NCI-H510A (cell line): ENCODE measurements around the gene WDR89.
"Not testable (repeated sequence)": the region's sequence is repeated elsewhere in the genome, so short reads cannot be mapped to it uniquely, and the experiment has no call there.

Experiments used
- DNase-seq: peaks from one replicate; lab custom pipeline; 2025; lab: John Stamatoyannopoulos, UW

Gene WDR89

DNA sequence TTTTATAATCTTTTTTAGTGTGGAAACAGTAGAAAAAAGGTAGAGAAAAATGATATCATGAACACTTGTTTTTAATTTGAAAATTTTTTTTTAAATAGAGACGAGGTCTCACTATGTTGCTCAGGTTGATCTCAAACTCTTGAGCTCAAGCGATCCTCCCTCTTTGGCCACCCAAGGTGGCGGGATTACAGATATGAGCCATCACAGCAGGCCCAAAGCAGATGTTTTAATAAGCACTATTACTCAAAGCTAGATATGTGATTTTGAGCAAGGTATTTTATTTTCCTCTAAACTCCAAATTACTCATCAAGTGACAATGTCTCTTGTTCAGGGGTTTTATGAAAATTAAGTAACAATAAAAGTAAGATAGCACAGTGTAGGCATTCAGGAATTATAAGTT, 10.7 kb upstream of the WDR89 start:
- no peak for DNase-seq

DNA sequence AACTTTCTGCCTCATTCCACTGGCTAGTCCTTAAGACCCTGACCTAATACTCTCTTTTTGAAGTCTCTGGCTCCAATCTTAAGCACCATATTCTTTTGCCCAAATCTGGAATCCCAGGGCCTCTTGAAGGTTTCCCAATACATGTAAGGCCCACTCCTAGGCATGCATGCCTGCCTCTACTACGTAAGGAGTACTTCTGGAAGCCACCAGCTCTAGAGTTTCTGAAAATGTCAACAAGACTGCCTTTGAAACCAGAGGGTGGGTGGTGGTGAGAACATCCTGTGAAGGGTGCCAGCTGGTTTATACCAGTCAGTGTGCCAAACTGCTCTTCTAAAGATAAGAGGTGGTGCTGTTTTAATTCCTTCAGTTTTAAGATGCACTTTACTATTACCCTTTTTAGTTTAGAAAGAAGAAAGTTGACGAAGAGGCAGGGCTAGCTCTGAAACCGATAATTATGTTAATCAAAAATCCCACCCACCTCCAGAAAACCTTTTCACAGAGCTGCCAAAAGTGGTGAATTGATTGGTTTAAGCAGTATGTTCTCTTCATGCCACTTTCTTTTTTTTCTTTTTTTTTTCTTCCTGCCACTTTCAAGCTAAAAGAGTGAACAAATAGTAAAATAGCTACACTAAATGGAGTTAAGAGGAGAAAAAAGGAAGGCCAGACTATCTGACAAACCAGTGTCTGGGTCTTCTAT, 8.7 kb upstream of the WDR89 start:
- peak; percentile 21 for DNase-seq

DNA sequence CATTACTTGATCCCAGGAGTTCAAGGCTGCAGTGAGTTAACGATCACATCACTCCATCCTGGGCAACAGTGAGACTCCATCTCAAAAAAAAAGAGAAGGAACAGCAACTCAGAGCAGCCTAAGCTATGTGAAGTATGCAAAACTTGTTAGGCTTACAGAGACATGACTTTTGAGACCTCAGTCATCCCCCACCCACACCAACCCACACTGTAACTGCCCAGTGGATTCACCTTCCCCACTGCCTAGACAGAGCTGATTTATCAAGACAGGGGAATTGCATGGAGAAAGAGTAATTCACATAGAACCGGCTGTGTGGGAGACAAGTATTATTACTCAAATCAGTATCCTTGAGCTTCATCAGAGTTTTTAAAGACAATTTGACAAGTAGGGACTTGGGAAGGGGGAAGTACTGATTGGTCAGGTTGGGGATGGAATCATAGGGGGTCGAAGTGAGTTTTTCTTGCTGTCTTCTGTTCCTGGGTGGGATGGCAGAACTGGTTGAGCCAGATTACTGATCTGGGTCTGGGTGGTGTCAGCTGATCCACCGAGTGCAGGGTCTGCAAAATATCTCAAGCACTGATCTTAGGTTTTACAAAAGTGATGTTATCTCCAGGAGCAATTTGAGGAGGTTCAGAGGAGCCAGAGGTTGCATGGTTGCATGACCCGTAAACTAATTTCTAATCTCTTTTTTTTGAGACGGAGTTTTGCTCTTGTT, 6.2 kb upstream of the WDR89 start:
- DNase-seq: no peak

DNA sequence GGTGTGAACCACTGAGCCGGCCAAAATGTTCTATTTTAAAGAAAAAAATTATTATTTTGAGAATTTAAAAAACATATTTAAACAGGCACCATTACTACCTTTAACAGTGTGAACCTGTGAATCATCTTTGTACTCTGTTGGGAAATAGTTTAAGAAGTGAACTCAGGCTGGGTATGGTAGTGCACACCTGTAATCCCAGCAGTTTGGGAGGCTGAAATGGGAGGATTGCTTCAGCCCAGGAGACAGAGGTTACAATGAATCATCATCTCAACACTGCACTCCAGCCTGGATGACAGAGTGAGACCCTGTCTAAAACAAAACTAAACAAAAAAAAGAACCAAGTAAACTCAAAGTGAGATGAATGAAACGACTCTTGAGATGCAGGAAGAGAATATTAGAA, 3.1 kb upstream of the WDR89 start:
- DNase-seq: no peak

DNA sequence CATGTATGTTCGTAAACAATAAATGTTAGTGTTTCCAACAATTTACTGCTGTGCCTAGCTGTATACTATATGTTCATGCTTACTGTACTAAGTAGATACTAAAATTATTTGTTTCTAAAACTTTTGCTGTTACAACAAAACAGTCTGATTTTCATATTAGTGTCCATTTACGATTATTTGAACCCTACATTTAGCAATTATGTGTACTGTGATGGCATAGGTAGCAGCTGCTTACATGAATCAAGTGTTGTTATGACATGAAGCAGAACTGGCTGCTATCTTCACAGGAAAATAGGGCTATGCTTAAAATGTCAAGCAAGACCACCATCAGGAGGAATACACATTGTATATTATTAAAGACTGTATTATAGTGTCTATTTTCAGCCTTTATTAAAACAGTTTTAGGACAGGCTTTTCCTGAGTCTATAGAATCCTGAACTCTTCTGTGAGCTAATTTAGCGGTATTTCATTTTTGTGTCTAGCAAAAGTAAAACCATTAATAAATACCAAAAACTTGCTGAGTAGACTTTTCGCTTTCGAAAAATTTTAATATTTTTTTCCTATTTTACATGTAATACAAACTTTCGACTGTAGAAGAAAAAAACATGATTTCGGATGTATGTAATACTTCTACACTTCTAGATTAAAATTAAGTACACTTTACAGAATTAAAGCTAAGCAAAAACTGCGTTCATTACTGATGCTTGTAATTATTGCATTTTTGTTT, 1.1 kb upstream of the WDR89 start:
- no peak for DNase-seq

DNA sequence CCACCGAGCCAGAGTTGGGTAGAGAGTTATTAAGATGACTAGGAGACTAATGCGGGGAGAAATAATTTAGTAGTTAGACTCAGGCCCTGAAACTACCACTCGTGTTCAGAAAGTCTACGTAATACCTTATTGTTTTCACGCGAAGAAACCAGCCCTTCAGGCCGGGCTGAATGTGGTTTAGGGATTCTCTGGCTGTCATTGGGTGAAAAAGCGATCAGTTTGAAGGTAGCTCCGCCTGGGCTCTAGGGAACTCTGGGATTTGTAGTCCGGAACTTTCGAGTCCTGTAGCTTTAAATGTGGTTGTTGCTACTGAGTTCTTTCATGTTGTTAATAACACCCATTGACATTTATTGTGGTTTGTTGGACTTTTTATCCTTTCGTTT, 549 bp upstream of the WDR89 start:
- DNase-seq: peak; percentile 76

DNA sequence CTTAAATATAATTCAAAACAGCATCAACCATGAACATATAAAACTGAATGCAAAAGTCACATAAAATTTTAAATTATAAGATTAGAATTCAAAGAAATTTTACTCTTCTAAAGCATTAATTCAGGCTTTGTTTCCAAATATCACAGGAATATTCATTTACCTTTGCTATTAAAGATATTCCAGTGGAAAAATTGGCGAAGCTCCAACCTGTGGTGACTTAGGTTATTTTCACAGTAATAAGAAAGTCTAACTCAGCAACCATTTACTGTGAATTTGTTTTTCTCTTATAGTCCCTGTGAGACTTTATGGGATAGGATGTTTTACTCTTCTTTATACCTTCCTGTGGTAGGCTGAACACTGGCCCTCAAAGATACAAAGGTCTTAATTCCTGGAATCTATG, 3.2 kb downstream of the WDR89 start:
- no peak for DNase-seq

DNA sequence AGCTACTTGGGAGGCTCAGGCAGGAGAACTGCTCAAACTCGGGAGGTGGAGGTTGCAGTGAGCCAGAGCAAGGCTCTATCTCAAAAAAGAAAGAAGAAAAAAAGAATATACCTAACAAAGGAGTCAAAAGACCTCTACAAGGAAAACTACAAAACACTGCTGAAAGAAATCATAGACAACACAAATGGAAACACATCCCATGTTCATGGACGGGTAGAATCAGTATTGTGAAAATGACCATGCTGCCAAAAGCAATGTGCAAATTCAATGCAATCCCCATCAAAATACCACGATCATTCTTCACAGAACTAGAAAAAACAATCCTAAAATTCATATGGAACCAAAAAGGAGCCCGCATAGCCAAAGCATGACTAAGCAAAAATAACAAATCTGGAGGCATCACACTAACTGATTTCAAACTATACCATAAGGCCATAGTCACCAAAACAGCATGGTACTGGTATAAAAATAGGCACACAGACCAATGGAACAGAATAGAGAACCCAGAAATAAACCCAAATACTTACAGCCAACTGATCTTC, 5.5 kb downstream of the WDR89 start:
- not testable (repeated sequence) for DNase-seq

DNA sequence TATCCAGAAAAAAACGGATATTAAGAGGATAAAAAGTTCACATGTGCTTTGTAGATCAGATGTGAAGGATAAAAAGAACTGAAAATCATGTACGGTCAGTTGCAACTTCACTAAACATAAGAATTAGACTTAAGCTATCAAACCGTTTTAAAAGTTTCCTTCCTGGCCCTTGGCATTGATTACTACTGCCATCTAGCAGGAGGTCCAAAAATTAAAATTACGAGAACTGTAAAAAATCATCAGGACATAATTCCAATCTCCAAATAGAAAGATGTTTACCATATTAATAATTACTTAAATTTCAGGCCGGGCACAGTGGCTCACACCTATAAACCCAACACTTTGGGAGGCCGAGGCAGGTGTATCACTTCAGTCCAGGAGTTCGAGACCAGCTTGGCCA, 7.9 kb downstream of the WDR89 start:
- DNase-seq: no peak

DNA sequence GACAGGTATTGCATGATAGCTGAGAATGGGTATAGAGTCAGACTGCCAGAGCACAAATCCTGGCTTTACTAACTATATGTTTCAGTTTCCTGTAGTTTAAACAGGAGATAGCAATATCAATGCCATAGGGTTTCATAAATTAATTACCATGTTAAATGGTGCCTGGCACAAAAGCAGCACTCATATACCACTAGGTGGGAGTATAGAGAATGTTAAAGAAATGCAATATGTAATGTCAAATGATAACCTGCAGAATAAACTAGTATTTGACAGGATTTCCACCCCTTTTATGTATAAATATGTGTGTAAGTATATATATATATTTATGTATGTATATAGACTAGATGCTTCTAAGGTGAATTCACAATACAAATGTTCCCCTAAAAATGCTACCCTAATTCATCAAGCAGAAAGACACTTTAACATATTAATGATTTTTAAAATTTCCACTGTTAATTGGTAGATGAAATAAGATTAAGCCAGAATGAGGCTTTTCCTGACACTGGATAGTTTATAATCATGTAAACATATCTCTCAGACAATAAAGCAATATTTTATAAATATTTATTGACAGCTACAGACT, 8.6 kb downstream of the WDR89 start:
- no peak for DNase-seq

DNA sequence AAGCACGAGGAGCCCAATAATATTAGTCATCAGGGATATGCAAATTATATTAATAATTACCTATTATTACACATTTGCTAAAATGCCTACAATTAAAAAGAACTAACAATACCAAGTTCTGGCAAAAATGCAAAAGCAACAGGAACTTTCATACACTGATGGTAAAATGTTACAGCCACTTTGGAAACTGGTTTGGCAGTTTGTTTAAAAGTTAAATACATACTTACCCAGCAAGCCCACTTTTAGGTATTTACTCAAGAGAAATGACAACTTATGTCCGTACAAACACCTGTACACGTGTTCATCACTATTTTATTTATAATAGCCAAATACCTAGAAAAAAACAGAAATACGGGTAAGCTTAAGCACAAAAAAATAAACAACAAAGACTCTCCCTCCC, 17.0 kb downstream of the WDR89 start:
- DNase-seq: no peak

DNA sequence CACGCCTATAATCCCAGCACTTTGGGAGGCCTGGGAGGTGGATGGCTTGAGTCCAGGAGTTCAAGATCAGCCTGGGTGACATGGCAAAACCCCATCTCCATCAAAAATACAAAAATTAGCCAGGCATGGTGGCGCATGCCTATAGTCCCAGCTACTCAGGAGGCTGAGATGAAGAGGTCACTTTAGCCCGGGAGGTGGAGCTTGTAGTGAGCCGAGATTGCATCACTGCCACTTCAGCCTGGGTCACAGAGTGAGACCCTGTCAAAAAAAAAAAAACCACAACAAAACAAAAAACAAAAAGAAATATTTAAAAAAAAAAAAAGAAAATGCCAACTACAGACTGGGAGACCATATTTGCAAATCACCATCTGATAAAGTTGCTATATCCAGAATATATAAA, 17.5 kb downstream of the WDR89 start:
- DNase-seq: no peak

DNA sequence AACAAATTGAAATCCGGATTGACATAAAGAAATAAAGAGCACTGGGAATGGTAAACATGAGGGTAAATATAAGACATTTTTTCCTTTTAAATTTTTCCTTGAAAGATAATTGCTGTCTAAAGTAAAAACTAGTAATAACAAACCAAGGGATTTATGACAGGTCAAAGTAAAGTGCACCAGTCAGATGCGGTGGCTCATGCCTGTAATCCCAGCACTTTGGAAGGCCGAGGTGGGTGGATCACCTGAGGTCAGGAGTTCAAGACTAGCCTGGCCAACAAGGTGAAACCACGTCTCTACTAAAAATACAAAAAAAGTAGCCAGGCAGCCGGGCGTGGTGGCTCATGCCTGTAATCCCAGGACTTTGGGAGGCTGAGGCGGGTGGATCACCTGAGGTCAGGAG, 19.7 kb downstream of the WDR89 start:
- not testable (repeated sequence) for DNase-seq

DNA sequence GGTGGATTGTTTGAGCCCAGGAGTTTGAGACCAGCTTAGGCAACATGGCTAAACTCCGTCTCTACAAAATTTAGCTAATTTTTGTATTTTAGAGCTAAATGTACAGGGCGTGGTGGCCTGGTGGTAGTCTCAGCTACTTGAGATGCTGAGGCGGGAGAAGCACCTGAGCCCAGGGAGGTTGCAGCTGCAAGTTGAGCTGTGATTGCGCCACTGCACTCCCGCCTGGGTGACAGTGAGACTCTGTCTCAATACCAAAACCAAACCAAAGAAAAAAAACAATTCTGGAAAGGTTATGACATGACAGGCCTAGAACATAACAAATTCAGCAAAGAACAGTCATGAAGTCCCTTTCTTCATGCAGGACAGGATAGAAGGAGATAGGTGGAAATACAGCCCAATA, 25.7 kb downstream of the WDR89 start:
- no peak for DNase-seq

DNA sequence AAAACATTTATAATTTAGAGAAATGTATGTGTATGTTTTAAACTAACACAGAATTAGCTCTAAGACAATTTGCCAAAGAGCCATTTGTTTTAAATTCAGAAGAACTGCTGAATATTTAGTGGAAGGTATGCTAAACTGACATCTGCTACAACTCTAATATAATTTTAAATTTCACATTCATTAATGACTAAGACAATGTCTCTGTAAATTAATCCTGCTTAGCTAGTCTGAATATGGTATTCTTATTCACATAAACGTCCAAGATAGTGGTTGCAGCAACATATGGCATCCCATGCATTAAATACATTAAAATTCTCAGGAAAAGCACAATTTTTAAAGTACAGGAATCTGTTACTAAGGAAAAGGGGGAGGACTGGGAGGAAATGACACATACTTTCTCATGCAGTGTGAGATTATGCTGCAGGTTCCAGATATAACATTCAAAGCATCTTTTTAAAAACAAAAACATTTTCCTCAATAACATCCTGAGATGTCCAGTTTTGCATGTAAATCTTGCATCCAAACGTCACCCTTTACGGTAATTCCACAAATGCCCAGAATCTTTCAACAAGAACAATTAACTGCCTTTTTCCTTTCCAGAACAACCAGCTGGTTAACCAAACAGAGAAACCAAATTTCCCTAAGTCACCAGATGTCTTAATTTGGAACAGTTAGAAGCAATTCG, 26.9 kb downstream of the WDR89 start:
- DNase-seq: no peak

DNA sequence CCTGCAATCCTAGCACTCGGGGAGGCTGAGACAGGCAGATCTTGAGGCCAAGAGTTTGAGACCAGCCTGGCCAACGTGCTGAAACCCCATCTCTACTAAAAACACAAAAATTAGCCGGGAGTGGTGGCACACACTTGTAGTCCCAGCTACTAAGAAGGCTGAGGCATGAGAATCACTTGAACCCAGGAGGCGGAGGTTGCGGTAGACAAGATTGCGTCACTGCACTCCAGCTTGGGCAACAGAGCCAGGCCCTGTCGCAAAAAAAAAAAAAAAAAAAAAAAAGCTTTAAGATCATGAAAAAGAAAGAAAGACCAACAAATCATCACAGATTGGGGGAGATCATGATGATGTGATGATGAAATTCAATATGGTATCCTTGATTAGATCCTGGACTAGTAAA, 30.6 kb downstream of the WDR89 start:
- no peak for DNase-seq

DNA sequence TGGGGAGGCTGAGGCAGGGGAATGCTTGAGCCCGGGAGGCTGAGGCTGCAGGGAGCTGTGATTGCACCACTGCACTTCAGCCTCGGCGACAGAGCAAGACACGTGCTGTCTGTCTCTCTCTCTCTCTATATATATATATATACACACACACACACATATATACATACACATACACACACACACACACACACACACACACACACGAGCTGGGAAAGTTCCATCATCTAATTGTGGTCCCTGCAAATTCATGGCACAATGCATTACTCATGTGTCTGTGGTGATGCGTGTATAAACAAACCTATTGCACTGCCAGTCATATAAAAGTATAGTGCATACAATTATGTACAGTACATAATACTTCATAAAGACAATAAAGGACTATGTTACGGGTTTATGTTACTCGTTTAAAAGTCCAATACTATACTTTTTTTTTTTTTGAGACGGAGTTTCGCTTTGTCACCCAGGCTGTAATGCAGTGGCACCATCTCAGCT, 36.6 kb downstream of the WDR89 start:
- no peak for DNase-seq

DNA sequence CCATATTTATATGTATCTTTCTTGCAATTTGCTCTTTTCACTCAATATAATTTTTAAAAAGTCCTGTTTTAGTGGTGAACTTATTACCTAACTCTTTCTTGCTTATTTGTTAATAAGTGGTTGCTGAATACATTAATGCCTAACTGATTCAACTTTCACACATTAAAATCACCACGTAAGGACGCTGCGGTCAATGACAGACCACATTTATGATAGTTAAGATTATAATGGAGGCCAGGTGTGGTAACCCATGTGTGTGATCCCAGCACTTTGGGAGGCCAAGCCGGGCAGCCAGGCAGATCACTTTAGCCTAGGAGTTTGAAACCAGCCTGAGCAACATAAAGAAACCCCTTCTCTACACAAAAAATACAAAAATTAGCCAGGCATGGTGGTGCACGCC, 37.0 kb downstream of the WDR89 start:
- DNase-seq: no peak

DNA sequence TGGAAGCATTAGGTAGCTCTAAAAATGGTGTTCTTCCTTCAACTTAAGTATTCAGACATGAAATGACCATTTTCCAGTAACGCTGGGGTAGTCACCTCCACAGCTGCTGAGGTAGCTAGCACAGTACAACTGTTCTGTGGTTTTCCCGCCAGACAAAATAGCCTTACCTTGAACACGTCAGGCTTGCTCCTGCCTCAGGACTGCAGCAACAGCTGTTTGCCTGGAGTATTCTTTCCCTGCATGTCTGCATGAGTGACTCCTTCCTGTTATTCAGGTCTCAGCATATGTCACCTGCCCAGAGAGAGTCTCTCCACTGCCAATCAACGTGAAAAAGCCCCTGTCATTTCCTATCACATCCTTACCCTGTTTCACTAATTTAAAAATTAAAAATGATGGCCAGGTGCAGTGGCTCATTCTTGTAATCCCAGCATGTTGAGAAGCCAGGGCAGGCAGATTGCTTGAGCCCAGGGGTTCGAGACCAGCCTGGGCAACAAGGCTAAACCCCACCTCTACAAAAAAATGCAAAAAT, 37.9 kb downstream of the WDR89 start:
- peak; percentile 80 for DNase-seq

DNA sequence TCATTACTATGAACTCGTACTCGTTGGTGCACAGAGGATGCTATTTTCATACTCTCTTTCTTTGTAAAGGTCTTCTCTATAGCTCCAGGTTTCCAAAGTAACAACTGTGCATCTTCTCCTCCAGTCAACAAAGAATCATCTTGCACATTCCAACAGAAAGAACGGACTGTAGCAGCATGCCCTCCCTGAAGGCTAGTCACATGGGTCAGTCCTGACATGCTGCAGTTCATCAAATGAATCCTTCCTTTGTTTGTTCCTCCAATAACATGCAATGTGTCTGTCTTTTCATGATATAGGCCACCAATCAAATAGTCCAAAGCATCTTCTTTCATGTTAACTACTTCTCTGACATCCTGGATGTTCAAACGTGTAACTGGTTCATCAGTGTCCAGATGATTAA, 42.9 kb downstream of the WDR89 start:
- no peak for DNase-seq

DNA sequence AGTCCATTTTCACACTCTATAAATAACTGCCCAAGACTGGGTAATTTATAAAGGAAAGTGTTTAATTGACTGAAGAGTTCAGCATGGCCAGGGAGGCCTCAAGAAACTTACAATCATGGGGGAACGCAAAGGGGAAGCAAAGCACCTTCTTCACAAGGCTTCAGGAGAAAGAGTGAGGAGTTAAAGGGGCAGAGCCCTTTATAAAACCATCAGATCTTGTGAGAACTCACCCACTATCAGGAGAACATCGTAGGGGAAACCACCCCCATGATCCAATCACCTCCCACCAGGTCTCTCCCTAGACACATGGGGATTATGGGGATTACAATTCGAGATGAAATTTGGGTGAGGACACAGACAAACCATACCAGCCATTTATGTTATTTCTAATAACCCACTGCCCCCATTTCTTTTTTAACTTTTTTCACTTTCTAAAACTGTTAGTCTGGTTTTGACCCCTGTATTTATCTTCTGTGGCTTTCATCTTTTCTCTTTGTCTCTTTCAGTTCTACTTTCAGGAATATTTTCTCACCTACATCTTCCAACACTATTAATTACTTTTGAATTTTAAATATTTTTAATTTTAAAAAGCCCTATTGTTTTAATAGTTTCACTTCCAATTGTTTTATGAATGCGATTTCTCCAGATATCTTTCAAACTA, 44.5 kb downstream of the WDR89 start:
- no peak for DNase-seq
